ENCODE results near the gene GFY.

DNA sequence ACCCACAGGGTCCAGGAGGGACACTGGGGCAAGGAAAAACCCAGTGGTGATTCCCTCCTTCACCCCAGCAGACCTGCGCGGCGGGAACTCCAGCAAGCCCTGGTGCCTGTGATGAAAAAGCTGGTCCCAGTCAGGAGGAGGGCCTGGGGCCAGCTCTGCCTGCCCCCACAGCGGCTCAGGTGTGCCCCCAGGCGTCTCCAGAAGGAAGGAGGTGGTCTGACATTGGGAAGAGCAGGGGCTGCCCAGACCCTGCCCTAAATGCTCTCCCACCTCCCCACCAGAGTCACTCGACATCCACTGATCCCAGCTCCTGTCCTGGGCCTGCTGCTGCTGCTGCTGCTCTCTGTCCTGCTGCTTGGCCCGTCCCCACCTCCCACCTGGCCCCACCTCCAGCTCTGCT is 8.1 kb upstream of the GFY start:
- TF ChIP-seq CTCF (IDR thresholded peaks at IDR 0.05) (no peak), EZH2 (IDR thresholded peaks at IDR 0.05; ENCODE audit: borderline replicate concordance, insufficient read depth, low read depth, low read length, poor library complexity, severe bottlenecking) (no peak)

Measured in B cell (primary cell).